Measurements from ENCODE around the gene ANP32B. TPM values are rescaled to one million over a fixed set of nuclear protein-coding genes. Genes with fewer than 3 reads are reported as not detected.

Gene ANP32B
- total RNA-seq, 1 donor from 2014 or later, result 19.6 TPM

GRCh38 chr9:97969014-97969413, 14.1 kb upstream of the ANP32B start:
- H3F3A ChIP-seq (ENCODE audit: low read depth), result no peaks in the 10 kb centered on the region
- Mint-ChIP-seq H3K9me3 (peaks cover 2% of the 10 kb centered on the region), H3K4me3 (no peak overlapping the region), H3K4me1 (no peaks in the 10 kb centered on the region), H3K27ac (no peak overlapping the region), H3K36me3 (no peaks in the 10 kb centered on the region), H3K27me3 (ENCODE audit: insufficient read depth, low read depth) (peaks cover 7% of the 10 kb centered on the region)
- no peaks in the 10 kb centered on the region for H3K36me3 ChIP-seq
- DNase-seq (ENCODE audit: low spot score), result no peak
- H4K20me1 ChIP-seq (ENCODE audit: low read depth), result no peaks in the 10 kb centered on the region
- no peak overlapping the region for H2AFZ ChIP-seq (replicated peaks)
- TF ChIP-seq CTCF (IDR thresholded peaks at IDR 0.05) (no peak), EZH2phosphoT487 (IDR thresholded peaks at IDR 0.05) (no peak), EZH2 (IDR thresholded peaks at IDR 0.05) (no peak)
- no peak overlapping the region for H3K27ac ChIP-seq
- H3K9ac ChIP-seq, result no peak overlapping the region
- no peak overlapping the region for H3K4me3 ChIP-seq
- H3K27me3 ChIP-seq, result peaks cover 100% of the 10 kb centered on the region
- no peaks in the 10 kb centered on the region for H3K9me3 ChIP-seq (ENCODE audit: low read depth)
- H3K79me2 ChIP-seq (ENCODE audit: low read depth), result no peaks in the 10 kb centered on the region
- no peak overlapping the region for H3K4me2 ChIP-seq
- no peaks in the 10 kb centered on the region for H3K4me1 ChIP-seq

- Mint-ChIP-seq H3K27me3 (ENCODE audit: insufficient read depth, low read depth) (peaks cover 6% of the 10 kb centered on the region), H3K9me3 (peaks cover 4% of the 10 kb centered on the region), H3K27ac (no peak overlapping the region), H3K4me1 (no peaks in the 10 kb centered on the region), H3K36me3 (no peaks in the 10 kb centered on the region), H3K4me3 (no peak overlapping the region)
- Histone ChIP-seq H3K4me1 (no peaks in the 10 kb centered on the region), H3K27ac (no peak overlapping the region), H3K4me2 (no peak overlapping the region), H4K20me1 (ENCODE audit: low read depth) (no peaks in the 10 kb centered on the region), H2AFZ (replicated peaks) (no peak overlapping the region), H3K27me3 (peaks cover 100% of the 10 kb centered on the region), H3F3A (ENCODE audit: low read depth) (no peaks in the 10 kb centered on the region), H3K9ac (no peak overlapping the region), H3K36me3 (no peaks in the 10 kb centered on the region), H3K79me2 (ENCODE audit: low read depth) (no peaks in the 10 kb centered on the region), H3K9me3 (ENCODE audit: low read depth) (no peaks in the 10 kb centered on the region), H3K4me3 (no peak overlapping the region)
- no peak for DNase-seq (ENCODE audit: low spot score)
- no peak for TF ChIP-seq CTCF (IDR thresholded peaks at IDR 0.05)
- no peak for TF ChIP-seq EZH2phosphoT487 (IDR thresholded peaks at IDR 0.05)
- TF ChIP-seq EZH2 (IDR thresholded peaks at IDR 0.05), result no peak
These were observed 13.0 kb upstream of the ANP32B start for GRCh38 chr9:97970165-97970564.

GRCh38 chr9:97972753-97973152, 10.4 kb upstream of the ANP32B start:
- Histone ChIP-seq H3K36me3 (no peaks in the 10 kb centered on the region), H3K4me3 (no peak overlapping the region), H3K27me3 (peaks cover 100% of the 10 kb centered on the region), H3K79me2 (ENCODE audit: low read depth) (no peaks in the 10 kb centered on the region), H3F3A (ENCODE audit: low read depth) (no peaks in the 10 kb centered on the region), H3K9me3 (ENCODE audit: low read depth) (no peaks in the 10 kb centered on the region), H3K27ac (no peak overlapping the region), H4K20me1 (ENCODE audit: low read depth) (no peaks in the 10 kb centered on the region), H3K9ac (no peak overlapping the region), H3K4me2 (no peak overlapping the region), H2AFZ (replicated peaks) (no peak overlapping the region), H3K4me1 (no peaks in the 10 kb centered on the region)
- Mint-ChIP-seq H3K4me3 (no peak overlapping the region), H3K4me1 (no peaks in the 10 kb centered on the region), H3K27me3 (ENCODE audit: insufficient read depth, low read depth) (peaks cover 6% of the 10 kb centered on the region), H3K36me3 (no peaks in the 10 kb centered on the region), H3K27ac (peak overlapping the region; percentile 18), H3K9me3 (peaks cover 8% of the 10 kb centered on the region)
- no peak for DNase-seq (ENCODE audit: low spot score)
- TF ChIP-seq EZH2 (IDR thresholded peaks at IDR 0.05) (no peak), CTCF (IDR thresholded peaks at IDR 0.05) (no peak), EZH2phosphoT487 (IDR thresholded peaks at IDR 0.05) (no peak)
